ENCODE data around the gene ETF1. TPM values are rescaled to one million over a fixed set of nuclear protein-coding genes. Genes with fewer than 3 reads are reported as not detected.
A peak's percentile ranks its signal among the peaks of the same experiment; 100 is the strongest.

Gene ETF1
- total RNA-seq, 1 experiment from 2014 or later, result 179 TPM

DNA sequence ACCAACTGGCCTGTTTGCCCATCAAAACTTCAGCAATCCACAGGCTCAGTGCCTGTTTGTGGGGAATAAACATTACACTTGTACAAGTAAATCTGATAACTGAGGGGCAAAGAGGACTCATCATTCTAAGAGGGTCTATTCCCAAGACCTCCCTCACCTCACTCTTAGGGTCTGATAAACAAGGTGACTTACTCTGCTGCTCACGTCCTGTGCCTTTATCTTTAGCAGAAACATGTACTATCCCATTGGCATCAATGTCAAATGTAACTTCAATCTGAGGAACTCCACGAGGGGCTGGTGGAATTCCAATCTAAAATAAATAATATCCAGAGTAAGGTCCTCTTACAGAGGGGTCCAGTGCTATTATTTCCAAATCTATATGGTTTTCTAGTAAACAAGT, 14.6 kb upstream of the ETF1 start:
- Histone ChIP-seq H3K36me3 (ENCODE audit: control insufficient read depth, insufficient read depth, low read length) (peaks cover 7% of the 10 kb centered on the region), H3K4me1 (no peaks in the 10 kb centered on the region), H3K9me3 (no peaks in the 10 kb centered on the region), H3K4me3 (ENCODE audit: low read depth, low read length) (no peak overlapping the region), H3K27me3 (replicated peaks; ENCODE audit: control insufficient read depth, insufficient read depth, low read length) (no peaks in the 10 kb centered on the region)
- H3K4me1 Mint-ChIP-seq (ENCODE audit: low read depth, unreplicated experiment), result no peaks in the 10 kb centered on the region
- H3K36me3 Mint-ChIP-seq (ENCODE audit: insufficient read depth, unreplicated experiment), result peaks cover 95% of the 10 kb centered on the region
- H3K27me3 Mint-ChIP-seq (ENCODE audit: insufficient read depth, unreplicated experiment), result no peaks in the 10 kb centered on the region
- POLR2A ChIA-PET, result no interaction called here
- CTCF ChIA-PET, result no interaction called here
- TF ChIP-seq, protein P1, sequence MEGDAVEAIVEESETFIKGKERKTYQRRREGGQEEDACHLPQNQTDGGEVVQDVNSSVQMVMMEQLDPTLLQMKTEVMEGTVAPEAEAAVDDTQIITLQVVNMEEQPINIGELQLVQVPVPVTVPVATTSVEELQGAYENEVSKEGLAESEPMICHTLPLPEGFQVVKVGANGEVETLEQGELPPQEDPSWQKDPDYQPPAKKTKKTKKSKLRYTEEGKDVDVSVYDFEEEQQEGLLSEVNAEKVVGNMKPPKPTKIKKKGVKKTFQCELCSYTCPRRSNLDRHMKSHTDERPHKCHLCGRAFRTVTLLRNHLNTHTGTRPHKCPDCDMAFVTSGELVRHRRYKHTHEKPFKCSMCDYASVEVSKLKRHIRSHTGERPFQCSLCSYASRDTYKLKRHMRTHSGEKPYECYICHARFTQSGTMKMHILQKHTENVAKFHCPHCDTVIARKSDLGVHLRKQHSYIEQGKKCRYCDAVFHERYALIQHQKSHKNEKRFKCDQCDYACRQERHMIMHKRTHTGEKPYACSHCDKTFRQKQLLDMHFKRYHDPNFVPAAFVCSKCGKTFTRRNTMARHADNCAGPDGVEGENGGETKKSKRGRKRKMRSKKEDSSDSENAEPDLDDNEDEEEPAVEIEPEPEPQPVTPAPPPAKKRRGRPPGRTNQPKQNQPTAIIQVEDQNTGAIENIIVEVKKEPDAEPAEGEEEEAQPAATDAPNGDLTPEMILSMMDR (IDR thresholded peaks at IDR 0.05; ENCODE audit: insufficient read depth in 1 of 2, low read depth in 1 of 2, low read length in 1 of 2, severe bottlenecking in 1 of 2, unreplicated experiment in 1 of 2), result no peak
- BruUV-seq (replicated peaks), result no TSS peak
- intact Hi-C loops (cut with micrococcal nuclease; ENCODE audit: unreplicated experiment), result no loop called here
- no peaks in the 10 kb centered on the region for H3K9me3 Mint-ChIP-seq (ENCODE audit: unreplicated experiment)
- no peak overlapping the region for H3K4me3 Mint-ChIP-seq (ENCODE audit: unreplicated experiment)
- DNase-seq, result no peak
- no peak overlapping the region for H3K27ac Mint-ChIP-seq (ENCODE audit: unreplicated experiment)

DNA sequence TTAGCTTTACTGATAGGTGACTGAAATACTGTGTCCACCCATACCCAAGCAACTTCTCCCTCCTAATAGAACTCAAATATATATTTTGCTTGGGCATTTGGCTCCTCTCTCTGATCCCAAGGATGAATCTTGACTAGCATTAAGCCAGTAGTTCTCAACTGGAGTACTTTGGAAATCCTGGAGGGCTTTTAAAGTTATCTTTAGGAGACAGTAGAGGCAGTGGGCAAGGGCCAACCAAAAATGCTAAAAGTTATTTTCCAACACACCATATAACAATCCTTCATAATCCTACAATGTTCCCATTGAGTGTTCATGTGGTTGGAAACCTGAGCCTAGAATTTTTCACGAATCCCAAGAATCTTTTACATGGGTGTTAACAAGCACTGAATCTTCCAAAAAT, 11.1 kb upstream of the ETF1 start:
- ChIA-PET POLR2A (no interaction called here), CTCF (no interaction called here)
- Mint-ChIP-seq H3K4me3 (ENCODE audit: unreplicated experiment) (no peak overlapping the region), H3K27me3 (ENCODE audit: insufficient read depth, unreplicated experiment) (no peaks in the 10 kb centered on the region), H3K4me1 (ENCODE audit: low read depth, unreplicated experiment) (no peaks in the 10 kb centered on the region), H3K9me3 (ENCODE audit: unreplicated experiment) (no peaks in the 10 kb centered on the region), H3K27ac (ENCODE audit: unreplicated experiment) (peak overlapping the region; percentile 32), H3K36me3 (ENCODE audit: insufficient read depth, unreplicated experiment) (peaks cover 94% of the 10 kb centered on the region)
- no peak for DNase-seq
- Histone ChIP-seq H3K4me1 (no peaks in the 10 kb centered on the region), H3K36me3 (ENCODE audit: control insufficient read depth, insufficient read depth, low read length) (peaks cover 4% of the 10 kb centered on the region), H3K9me3 (no peaks in the 10 kb centered on the region), H3K4me3 (ENCODE audit: low read depth, low read length) (no peak overlapping the region), H3K27me3 (replicated peaks; ENCODE audit: control insufficient read depth, insufficient read depth, low read length) (no peaks in the 10 kb centered on the region)
- TF ChIP-seq, protein P1 (IDR thresholded peaks at IDR 0.05; ENCODE audit: insufficient read depth in 1 of 2, low read depth in 1 of 2, low read length in 1 of 2, severe bottlenecking in 1 of 2, unreplicated experiment in 1 of 2), result no peak
- BruUV-seq (replicated peaks), result no TSS peak
- intact Hi-C loops (cut with micrococcal nuclease; ENCODE audit: unreplicated experiment), result no loop called here

DNA sequence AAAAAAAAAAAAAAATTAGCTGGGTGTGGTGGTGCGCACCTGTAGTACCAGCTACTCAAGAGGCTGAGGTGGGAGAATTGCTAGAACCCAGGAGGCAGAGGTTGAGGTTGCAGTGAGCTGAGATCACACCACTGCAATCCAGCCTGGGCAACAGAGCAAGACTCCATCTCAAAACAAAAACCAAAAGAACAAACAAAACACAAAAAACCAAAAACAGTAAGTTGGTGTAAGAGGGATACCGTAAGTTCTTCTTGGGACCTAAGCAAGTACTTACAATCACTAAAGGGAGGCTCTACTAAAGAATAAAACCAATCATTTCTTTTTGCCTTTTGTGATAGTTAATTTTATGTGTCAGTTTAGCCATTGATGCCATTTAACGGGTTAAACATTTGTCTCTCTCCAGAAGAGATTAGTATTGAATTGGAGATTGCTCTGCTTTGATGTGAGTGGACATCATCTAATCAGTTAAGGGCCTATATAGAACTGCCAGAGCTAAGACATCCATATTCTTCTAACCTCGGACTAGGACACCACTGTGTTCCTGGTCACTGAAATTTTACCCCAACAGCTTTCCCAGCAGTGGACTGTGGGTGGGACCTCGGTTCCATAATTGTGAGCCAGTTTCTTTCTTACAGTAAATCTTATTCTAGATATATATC, 10.5 kb upstream of the ETF1 start:
- H3K4me1 ChIP-seq, result no peaks in the 10 kb centered on the region
- no TSS peak for BruUV-seq (replicated peaks)
- DNase-seq, result no peak
- TF ChIP-seq, protein P1 (IDR thresholded peaks at IDR 0.05; ENCODE audit: insufficient read depth in 1 of 2, low read depth in 1 of 2, low read length in 1 of 2, severe bottlenecking in 1 of 2, unreplicated experiment in 1 of 2), result no peak
- Mint-ChIP-seq H3K27ac (ENCODE audit: unreplicated experiment) (peak overlapping the region; percentile 32), H3K4me3 (ENCODE audit: unreplicated experiment) (no peak overlapping the region), H3K9me3 (ENCODE audit: unreplicated experiment) (no peaks in the 10 kb centered on the region), H3K4me1 (ENCODE audit: low read depth, unreplicated experiment) (peaks cover 2% of the 10 kb centered on the region), H3K36me3 (ENCODE audit: insufficient read depth, unreplicated experiment) (peaks cover 92% of the 10 kb centered on the region), H3K27me3 (ENCODE audit: insufficient read depth, unreplicated experiment) (no peaks in the 10 kb centered on the region)
- no peaks in the 10 kb centered on the region for H3K27me3 ChIP-seq (replicated peaks; ENCODE audit: control insufficient read depth, insufficient read depth, low read length)
- no peak overlapping the region for H3K4me3 ChIP-seq (ENCODE audit: low read depth, low read length)
- peaks cover 4% of the 10 kb centered on the region for H3K36me3 ChIP-seq (ENCODE audit: control insufficient read depth, insufficient read depth, low read length)
- ChIA-PET CTCF (interaction anchor here (0.9 kb wide), 1 partner anchor 97 kb away, joined by 3 read pairs; no protein-coding TSS in a partner anchor), POLR2A (interaction anchor here (0.6 kb wide), 1 partner anchor 178 kb away, joined by 3 read pairs; no protein-coding TSS in a partner anchor)
- intact Hi-C loops (cut with micrococcal nuclease; ENCODE audit: unreplicated experiment), result no loop called here
- H3K9me3 ChIP-seq, result no peaks in the 10 kb centered on the region

Measured in Caco-2 (cell line).